IMR-90 (cell line): ENCODE results near the gene GSN. TPM values are rescaled to one million over a fixed set of nuclear protein-coding genes. Genes with fewer than 3 reads are reported as not detected.

ENCODE experiments used
- ATAC-seq: fragments of 200-7000 bp; cut with Tn5 transposase; 2 replicates; pipeline ENCODE4 v1.9.1; 2020; ENCODE audit warnings: low read depth, mild to moderate bottlenecking, moderate library complexity
- BruUV-seq: library from RNA; stranded (reverse); fragments of 400-500 nt; replicated peaks from 2 replicates; lab custom pipeline; 2021; lab: Mats Ljungman, UMichigan
- CTCF ChIA-PET: fragments of 300-600 bp; formaldehyde crosslinking; extraction: SDS; loops from one replicate; lab custom pipeline; 2021; ENCODE audit warnings: antibody characterized with exemption; lab: Yijun Ruan, JAX
- POLR2A ChIA-PET: fragments of 300-600 bp; sonication (Branson Sonifier 250); formaldehyde crosslinking; loops from one replicate; lab custom pipeline; 2022; ENCODE audit warnings: antibody characterized with exemption; ENCODE audit not compliant: unreplicated experiment; lab: Charles Lee
- DNase-seq: peaks from one replicate; pipeline ENCODE4 v3.0.0; 2013
- H2AFZ ChIP-seq: replicated peaks from 2 replicates; pipeline ENCODE3; 2013; ENCODE audit warnings: low read length, mild to moderate bottlenecking; ENCODE audit not compliant: poor library complexity
- H2AK5ac ChIP-seq: 2 replicates; pipeline ENCODE4 v1.6.1; 2013; ENCODE audit warnings: low read depth, low read length, inconsistent platforms
- H2AK9ac ChIP-seq: replicated peaks from 2 replicates; pipeline ENCODE3; 2013; ENCODE audit warnings: mild to moderate bottlenecking, low read depth, low read length, moderate library complexity; ENCODE audit not compliant: poor library complexity
- H2BK120ac ChIP-seq: 2 replicates; pipeline ENCODE4 v1.6.1; 2013; ENCODE audit warnings: low read depth, low read length, inconsistent platforms
- H2BK15ac ChIP-seq: 3 replicates; pipeline ENCODE4 v1.6.1; 2013; ENCODE audit warnings: low read depth, low read length, inconsistent platforms
- H2BK20ac ChIP-seq: 2 replicates; pipeline ENCODE4 v1.6.1; 2013; ENCODE audit warnings: low read depth, mild to moderate bottlenecking, inconsistent platforms, low read length, moderate library complexity
- H2BK5ac ChIP-seq: 2 replicates; pipeline ENCODE4 v1.6.1; 2013; ENCODE audit warnings: mild to moderate bottlenecking, low read depth, low read length, inconsistent platforms; ENCODE audit not compliant: poor library complexity, severe bottlenecking
- H3K14ac ChIP-seq: replicated peaks from 2 replicates; pipeline ENCODE4 v1.6.1; 2013; ENCODE audit warnings: low read depth, low read length, inconsistent platforms
- H3K18ac ChIP-seq: 2 replicates; pipeline ENCODE4 v1.6.1; 2013; ENCODE audit warnings: low read depth, low read length, control low read depth
- H3K23ac ChIP-seq: 2 replicates; pipeline ENCODE4 v1.6.1; 2013; ENCODE audit warnings: low read depth, low read length, inconsistent platforms
- H3K27ac ChIP-seq: 2 replicates; pipeline ENCODE4 v1.5.1; 2013; ENCODE audit warnings: mild to moderate bottlenecking, control low read depth, low read length; ENCODE audit not compliant: insufficient read depth
- H3K27me3 ChIP-seq: 2 replicates; pipeline ENCODE4 v1.6.1; 2013; ENCODE audit warnings: low read length; ENCODE audit not compliant: control insufficient read depth, insufficient read depth
- H3K36me3 ChIP-seq: 2 replicates; pipeline ENCODE4 v1.6.1; 2013; ENCODE audit warnings: low read length, mixed read lengths; ENCODE audit not compliant: control insufficient read depth, insufficient read depth
- H3K4ac ChIP-seq: 2 replicates; pipeline ENCODE4 v1.6.1; 2013; ENCODE audit warnings: low read depth, low read length, inconsistent platforms
- H3K4me1 ChIP-seq: 2 replicates; pipeline ENCODE4 v1.6.1; 2013; ENCODE audit warnings: low read length, mixed read lengths; ENCODE audit not compliant: control insufficient read depth, insufficient read depth
- H3K4me2 ChIP-seq: 2 replicates; pipeline ENCODE4 v1.6.1; 2013; ENCODE audit warnings: low read depth, mild to moderate bottlenecking, control low read depth, low read length, moderate library complexity
- H3K4me3 ChIP-seq: 2 replicates; pipeline ENCODE4 v1.5.1; 2013; ENCODE audit warnings: low read depth, mild to moderate bottlenecking, control low read depth, low read length, moderate library complexity; ENCODE audit not compliant: insufficient read depth
- H3K56ac ChIP-seq: 2 replicates; pipeline ENCODE4 v1.6.1; 2013; ENCODE audit warnings: low read length, inconsistent platforms; ENCODE audit not compliant: insufficient read depth; ENCODE audit errors: extremely low read depth
- H3K79me1 ChIP-seq, 2 experiments: 2 replicates each; pipeline ENCODE4 v1.6.1; 2013; ENCODE audit warnings: low read length in 2 of 2, inconsistent platforms in 1 of 2, low read depth in 1 of 2
- H3K9ac ChIP-seq: 2 replicates; pipeline ENCODE4 v1.6.1; 2013; ENCODE audit warnings: low read depth, low read length, control low read depth
- H3K9me1 ChIP-seq: 2 replicates; pipeline ENCODE4 v1.6.1; 2013; ENCODE audit warnings: low read length, inconsistent platforms; ENCODE audit not compliant: insufficient read depth
- H3K9me3 ChIP-seq: 2 replicates; pipeline ENCODE4 v1.6.1; 2013; ENCODE audit warnings: low read length; ENCODE audit not compliant: control insufficient read depth, insufficient read depth
- H4K20me1 ChIP-seq: 2 replicates; pipeline ENCODE4 v1.6.1; 2013; ENCODE audit warnings: low read length, inconsistent platforms; ENCODE audit not compliant: insufficient read depth
- H4K5ac ChIP-seq: 2 replicates; pipeline ENCODE4 v1.6.1; 2013; ENCODE audit warnings: mild to moderate bottlenecking, low read depth, low read length, control low read depth
- H4K8ac ChIP-seq, 2 experiments: 2 replicates each; pipeline ENCODE4 v1.6.1; 2013; ENCODE audit warnings: low read depth in 2 of 2, low read length in 2 of 2, control low read depth in 1 of 2, inconsistent platforms in 1 of 2
- H4K91ac ChIP-seq: 2 replicates; pipeline ENCODE4 v1.6.1; 2013; ENCODE audit warnings: low read depth, low read length, inconsistent platforms; ENCODE audit not compliant: insufficient read depth
- BHLHE40 ChIP-seq: fragments of 150-350 bp; IDR thresholded peaks from 2 replicates; pipeline ENCODE4 v1.6.1; 2016; ENCODE audit warnings: mild to moderate bottlenecking, low read depth, low read length
- CEBPB ChIP-seq: IDR thresholded peaks from 2 replicates; pipeline ENCODE4 v1.6.1; 2012; ENCODE audit warnings: low read depth, low read length, improper control_type of control experiment
- CHD1 ChIP-seq: IDR thresholded peaks from 2 replicates; pipeline ENCODE4 v1.6.1; 2012; ENCODE audit warnings: low read depth, low read length, improper control_type of control experiment
- FOS ChIP-seq: fragments of 150-350 bp; IDR thresholded peaks from 2 replicates; pipeline ENCODE4 v1.6.1; 2016; ENCODE audit warnings: low read depth, low read length
- MAFK ChIP-seq: IDR thresholded peaks from 2 replicates; pipeline ENCODE4 v1.6.1; 2012; ENCODE audit warnings: low read depth, low read length, improper control_type of control experiment
- MAZ ChIP-seq: IDR thresholded peaks from 2 replicates; pipeline ENCODE4 v1.6.1; 2012; ENCODE audit warnings: low read depth, mild to moderate bottlenecking, low read length, improper control_type of control experiment, moderate library complexity, borderline replicate concordance
- MXI1 ChIP-seq: IDR thresholded peaks from 2 replicates; pipeline ENCODE4 v1.6.1; 2012; ENCODE audit warnings: low read depth, mild to moderate bottlenecking, low read length, moderate library complexity, borderline replicate concordance
- NFE2L2 ChIP-seq: fragments of 150-350 bp; IDR thresholded peaks from 2 replicates; pipeline ENCODE4 v1.6.1; 2016; ENCODE audit warnings: low read depth, mild to moderate bottlenecking, low read length
- POLR2A ChIP-seq: IDR thresholded peaks from 2 replicates; pipeline ENCODE4 v1.6.1; 2012; ENCODE audit warnings: mild to moderate bottlenecking, low read depth, low read length
- RAD21 ChIP-seq: IDR thresholded peaks from 2 replicates; pipeline ENCODE4 v1.6.1; 2012; ENCODE audit warnings: low read length, improper control_type of control experiment
- RCOR1 ChIP-seq: IDR thresholded peaks from 2 replicates; pipeline ENCODE4 v1.6.1; 2012; ENCODE audit warnings: mild to moderate bottlenecking, low read length, improper control_type of control experiment; ENCODE audit not compliant: insufficient replicate concordance
- RFX5 ChIP-seq: IDR thresholded peaks from 2 replicates; pipeline ENCODE4 v1.8.0; 2012; ENCODE audit warnings: low read depth, mild to moderate bottlenecking, low read length, moderate library complexity
- SMC3 ChIP-seq: fragments of 150-350 bp; IDR thresholded peaks from 2 replicates; pipeline ENCODE4 v1.6.1; 2016; ENCODE audit warnings: low read depth, mild to moderate bottlenecking, antibody characterized with exemption, low read length, moderate library complexity
- WGBS, 2 experiments: methylation state at CpG; one replicate each; pipeline versions ENCODE4 v1.1.5 to v1.1.7; 2013; ENCODE audit warnings: missing lambda C conversion rate in 2 of 2; ENCODE audit not compliant: insufficient read length in 1 of 2; ENCODE audit errors: extremely low coverage in 2 of 2; 5-methylcytosine and 5-hydroxymethylcytosine counted together
- dilution Hi-C: fragments of 300-500 bp; cut with HindIII; formaldehyde crosslinking; loops from one replicate; pipeline ENCODE4 v1.14.3; 2018; ENCODE audit warnings: low sequenced_read_pairs; ENCODE audit not compliant: unreplicated experiment
- in situ Hi-C: fragments of 300-500 bp; cut with MboI; formaldehyde crosslinking; loops from 3 replicates; pipeline ENCODE4 v1.14.3; 2019; ENCODE audit warnings: low sequenced_read_pairs, inconsistent platforms, mixed read lengths
- intact Hi-C: fragments of 100-400 bp; cut with micrococcal nuclease; formaldehyde crosslinking; loops from 2 replicates; pipeline ENCODE4 v1.10.0; 2022
- polyA plus RNA-seq, 3 experiments: library from polyadenylated mRNA; depleted of rRNA; stranded (reverse); fragments of >200 nt; gene quantifications; 2 replicates each; pipeline ENCODE4 v1.2.3, GENCODE V29; 2012; ENCODE audit warnings: low replicate concordance in 1 of 3
- total RNA-seq: library from RNA; depleted of rRNA; stranded (reverse); fragments of >200 nt; gene quantifications from 2 replicates; pipeline ENCODE4 v1.2.3, GENCODE V29; 2012
- TF ChIP-seq, protein P1 (sequence below): fragments of 150-350 bp; IDR thresholded peaks from 2 replicates; pipeline ENCODE4 v1.6.1; 2016; ENCODE audit warnings: low read depth, mild to moderate bottlenecking, low read length, moderate library complexity, borderline replicate concordance
- TF ChIP-seq, protein P2 (sequence below): fragments of 150-350 bp; IDR thresholded peaks from 2 replicates; pipeline ENCODE4 v1.6.1; 2017; ENCODE audit warnings: mild to moderate bottlenecking, antibody characterized with exemption, low read length, low read depth
- TF ChIP-seq, protein P3 (sequence below): conservative IDR thresholded peaks from 2 replicates; pipeline ENCODE4 v1.5.1; 2012; ENCODE audit warnings: mild to moderate bottlenecking, low read depth, low read length, improper control_type of control experiment

The GSN gene
- total and polyA plus RNA-seq, 2 of the 4 experiments (the other 2 are of a cell fraction), result 495 to 547 TPM

DNA sequence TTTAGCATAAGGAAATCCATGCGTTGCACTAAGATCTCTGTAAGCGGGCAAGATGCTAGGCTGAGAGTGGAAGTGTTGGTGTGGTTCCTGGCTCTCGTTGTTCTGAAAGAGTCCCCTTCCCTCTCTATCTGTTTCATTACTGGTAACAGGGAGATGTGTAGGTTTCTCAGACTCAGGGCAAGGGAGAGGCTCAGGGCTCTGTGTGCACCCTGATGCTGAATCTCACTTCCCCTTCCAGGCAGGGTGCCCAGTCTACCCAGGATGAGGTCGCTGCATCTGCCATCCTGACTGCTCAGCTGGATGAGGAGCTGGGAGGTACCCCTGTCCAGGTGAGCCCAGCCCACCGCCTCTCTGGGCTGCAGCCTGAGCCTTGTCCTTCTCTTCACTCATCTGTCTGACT is 56.4 kb downstream of the GSN start:
- Histone ChIP-seq H3K14ac (peak overlapping the region; percentile 52; the same call in 1 of the 2 replicates), H2BK20ac (peak overlapping the region; percentile 72), H4K20me1 (no peaks in the 10 kb centered on the region; the same call in 1 of the 2 replicates), H3K9ac (no peak overlapping the region), H2BK15ac (peak overlapping the region; percentile 98; the same call in 2 of the 3 replicates), H3K9me3 (no peaks in the 10 kb centered on the region), H2AFZ (no peak overlapping the region), H3K18ac (peak overlapping the region; percentile 70), H3K4me3 (no peak overlapping the region), H2AK9ac (no peak overlapping the region), H3K36me3 (peaks cover 71% of the 10 kb centered on the region), H4K8ac (peak overlapping the region; percentile 22 to 46; a peak in 2 of 4 replicates), H2BK120ac (peak overlapping the region; percentile 13), H3K23ac (peak overlapping the region; percentile 10; the same call in 1 of the 2 replicates), H4K91ac (peak overlapping the region; percentile 35), H3K27me3 (no peaks in the 10 kb centered on the region), H2BK5ac (peak overlapping the region; percentile 46), H3K79me1 (peaks cover 19 to 54% of the 10 kb centered on the region in 2 experiments), H3K4me2 (no peak overlapping the region), H3K4me1 (peaks cover 15% of the 10 kb centered on the region), H2AK5ac (peak overlapping the region; percentile 92), H3K9me1 (peaks cover 37% of the 10 kb centered on the region), H3K27ac (no peak overlapping the region), H4K5ac (peak overlapping the region; percentile 47; the same call in 1 of the 2 replicates), H3K4ac (peak overlapping the region; percentile 89), H3K56ac (no peak overlapping the region)
- WGBS, 2 experiments, result no CpG with 5 or more reads among the region's 5 CpGs
- POLR2A ChIA-PET, result no interaction called here
- no TSS peak for BruUV-seq
- intact Hi-C loops (no loop called here), dilution Hi-C loops (no loop called here), in situ Hi-C loops (loop anchor here (5.0 kb wide), 1 partner anchor 73 kb away; no protein-coding TSS in a partner anchor)
- DNase-seq (no peak), ATAC-seq (no peak)
- TF ChIP-seq FOS, result no peak
- TF ChIP-seq, protein P1, sequence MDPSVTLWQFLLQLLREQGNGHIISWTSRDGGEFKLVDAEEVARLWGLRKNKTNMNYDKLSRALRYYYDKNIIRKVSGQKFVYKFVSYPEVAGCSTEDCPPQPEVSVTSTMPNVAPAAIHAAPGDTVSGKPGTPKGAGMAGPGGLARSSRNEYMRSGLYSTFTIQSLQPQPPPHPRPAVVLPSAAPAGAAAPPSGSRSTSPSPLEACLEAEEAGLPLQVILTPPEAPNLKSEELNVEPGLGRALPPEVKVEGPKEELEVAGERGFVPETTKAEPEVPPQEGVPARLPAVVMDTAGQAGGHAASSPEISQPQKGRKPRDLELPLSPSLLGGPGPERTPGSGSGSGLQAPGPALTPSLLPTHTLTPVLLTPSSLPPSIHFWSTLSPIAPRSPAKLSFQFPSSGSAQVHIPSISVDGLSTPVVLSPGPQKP, result no peak
- TF ChIP-seq MAFK, result no peak
- no peak for TF ChIP-seq CHD1
- no peak for TF ChIP-seq BHLHE40
- no peak for TF ChIP-seq MXI1
- TF ChIP-seq, protein P2, sequence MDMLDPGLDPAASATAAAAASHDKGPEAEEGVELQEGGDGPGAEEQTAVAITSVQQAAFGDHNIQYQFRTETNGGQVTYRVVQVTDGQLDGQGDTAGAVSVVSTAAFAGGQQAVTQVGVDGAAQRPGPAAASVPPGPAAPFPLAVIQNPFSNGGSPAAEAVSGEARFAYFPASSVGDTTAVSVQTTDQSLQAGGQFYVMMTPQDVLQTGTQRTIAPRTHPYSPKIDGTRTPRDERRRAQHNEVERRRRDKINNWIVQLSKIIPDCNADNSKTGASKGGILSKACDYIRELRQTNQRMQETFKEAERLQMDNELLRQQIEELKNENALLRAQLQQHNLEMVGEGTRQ, result no peak
- TF ChIP-seq SMC3, result no peak
- no peak for TF ChIP-seq RAD21
- TF ChIP-seq CEBPB, result no peak
- no peak for TF ChIP-seq MAZ
- TF ChIP-seq NFE2L2, result no peak
- no peak for TF ChIP-seq POLR2A
- no peak for TF ChIP-seq RCOR1
- TF ChIP-seq, protein P3, sequence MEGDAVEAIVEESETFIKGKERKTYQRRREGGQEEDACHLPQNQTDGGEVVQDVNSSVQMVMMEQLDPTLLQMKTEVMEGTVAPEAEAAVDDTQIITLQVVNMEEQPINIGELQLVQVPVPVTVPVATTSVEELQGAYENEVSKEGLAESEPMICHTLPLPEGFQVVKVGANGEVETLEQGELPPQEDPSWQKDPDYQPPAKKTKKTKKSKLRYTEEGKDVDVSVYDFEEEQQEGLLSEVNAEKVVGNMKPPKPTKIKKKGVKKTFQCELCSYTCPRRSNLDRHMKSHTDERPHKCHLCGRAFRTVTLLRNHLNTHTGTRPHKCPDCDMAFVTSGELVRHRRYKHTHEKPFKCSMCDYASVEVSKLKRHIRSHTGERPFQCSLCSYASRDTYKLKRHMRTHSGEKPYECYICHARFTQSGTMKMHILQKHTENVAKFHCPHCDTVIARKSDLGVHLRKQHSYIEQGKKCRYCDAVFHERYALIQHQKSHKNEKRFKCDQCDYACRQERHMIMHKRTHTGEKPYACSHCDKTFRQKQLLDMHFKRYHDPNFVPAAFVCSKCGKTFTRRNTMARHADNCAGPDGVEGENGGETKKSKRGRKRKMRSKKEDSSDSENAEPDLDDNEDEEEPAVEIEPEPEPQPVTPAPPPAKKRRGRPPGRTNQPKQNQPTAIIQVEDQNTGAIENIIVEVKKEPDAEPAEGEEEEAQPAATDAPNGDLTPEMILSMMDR, result no peak
- TF ChIP-seq RFX5, result no peak
- CTCF ChIA-PET, result interaction anchor here (1.0 kb wide), 1 partner anchor 8 kb away, joined by 3 read pairs; no protein-coding TSS in a partner anchor
